H9 (cell line): ENCODE measurements around the gene KIRREL3. TPM values are rescaled to one million over a fixed set of nuclear protein-coding genes. Genes with fewer than 3 reads are reported as not detected.
A peak's percentile ranks its signal among the peaks of the same experiment; 100 is the strongest.

Experiments used
- DNase-seq: peaks from one replicate; pipeline ENCODE4 v3.0.0-alpha.2; 2017
- H2AFZ ChIP-seq: one replicate; pipeline ENCODE4 v1.6.1; 2013; ENCODE audit warnings: mild to moderate bottlenecking, low read length, control low read depth, moderate library complexity
- H2AK5ac ChIP-seq: 2 replicates; pipeline ENCODE4 v1.6.1; 2013; ENCODE audit warnings: low read length, control low read depth, mixed read lengths; ENCODE audit not compliant: insufficient read length
- H2BK120ac ChIP-seq: one replicate; pipeline ENCODE4 v1.6.1; 2013; ENCODE audit warnings: low read depth, mild to moderate bottlenecking, low read length, control low read depth, inconsistent platforms; ENCODE audit not compliant: poor library complexity, severe bottlenecking
- H2BK12ac ChIP-seq: 2 replicates; pipeline ENCODE4 v1.6.1; 2013; ENCODE audit warnings: low read length, control low read depth, mixed read lengths, low read depth; ENCODE audit not compliant: insufficient read length
- H2BK15ac ChIP-seq: 2 replicates; pipeline ENCODE4 v1.6.1; 2013; ENCODE audit warnings: low read depth, low read length, control low read depth
- H2BK20ac ChIP-seq: one replicate; pipeline ENCODE4 v1.6.1; 2013; ENCODE audit warnings: low read depth, mild to moderate bottlenecking, low read length, control low read depth, inconsistent platforms; ENCODE audit not compliant: poor library complexity, severe bottlenecking
- H2BK5ac ChIP-seq: 2 replicates; pipeline ENCODE4 v1.6.1; 2013; ENCODE audit warnings: low read length, control low read depth, mixed read lengths; ENCODE audit not compliant: insufficient read length
- H3K14ac ChIP-seq: 2 replicates; pipeline ENCODE4 v1.6.1; 2013; ENCODE audit warnings: low read length, control low read depth; ENCODE audit not compliant: insufficient read depth
- H3K18ac ChIP-seq: 2 replicates; pipeline ENCODE4 v1.6.1; 2013; ENCODE audit warnings: low read depth, mild to moderate bottlenecking, mixed read lengths, low read length, control low read depth; ENCODE audit not compliant: insufficient read length
- H3K23ac ChIP-seq: 2 replicates; pipeline ENCODE4 v1.6.1; 2013; ENCODE audit warnings: low read length, control low read depth, mixed read lengths, low read depth; ENCODE audit not compliant: insufficient read length
- H3K23me2 ChIP-seq: 2 replicates; pipeline ENCODE4 v1.6.1; 2013; ENCODE audit warnings: low read depth, mild to moderate bottlenecking, mixed read lengths, low read length, control low read depth; ENCODE audit not compliant: insufficient read length, poor library complexity, severe bottlenecking
- H3K27ac ChIP-seq: 2 replicates; pipeline ENCODE4 v1.5.1; 2013; ENCODE audit warnings: low read length, control low read depth, mixed read lengths, low read depth; ENCODE audit not compliant: insufficient read length
- H3K27me3 ChIP-seq: 2 replicates; pipeline ENCODE4 v1.6.1; 2013; ENCODE audit warnings: low read length, control low read depth, inconsistent platforms; ENCODE audit not compliant: insufficient read depth
- H3K4ac ChIP-seq: 2 replicates; pipeline ENCODE4 v1.6.1; 2013; ENCODE audit warnings: low read depth, mild to moderate bottlenecking, control low read depth, inconsistent platforms, low read length, moderate library complexity
- H3K4me1 ChIP-seq: 2 replicates; pipeline ENCODE4 v1.6.1; 2013; ENCODE audit warnings: low read length, control low read depth, inconsistent platforms; ENCODE audit not compliant: insufficient read depth
- H3K4me2 ChIP-seq: 2 replicates; pipeline ENCODE4 v1.6.1; 2013; ENCODE audit warnings: low read length, control low read depth, mixed read lengths; ENCODE audit not compliant: insufficient read length, insufficient read depth
- H3K56ac ChIP-seq: 2 replicates; pipeline ENCODE4 v1.6.1; 2013; ENCODE audit warnings: low read depth, mild to moderate bottlenecking, mixed read lengths, low read length, control low read depth; ENCODE audit not compliant: insufficient read length
- H3K79me1 ChIP-seq: 2 replicates; pipeline ENCODE4 v1.6.1; 2013; ENCODE audit warnings: low read depth, mild to moderate bottlenecking, moderate library complexity, low read length, control low read depth, inconsistent platforms; ENCODE audit not compliant: insufficient read depth, poor library complexity, severe bottlenecking
- H3K79me2 ChIP-seq: 2 replicates; pipeline ENCODE4 v1.6.1; 2013; ENCODE audit warnings: low read length, control low read depth, inconsistent platforms; ENCODE audit not compliant: insufficient read depth
- H3K9ac ChIP-seq: 2 replicates; pipeline ENCODE4 v1.6.1; 2013; ENCODE audit warnings: low read length, control low read depth, mixed read lengths; ENCODE audit not compliant: insufficient read length; ENCODE audit errors: extremely low read depth
- H3K9me3 ChIP-seq: one replicate; pipeline ENCODE4 v1.6.1; 2013; ENCODE audit warnings: low read depth, low read length, inconsistent platforms; ENCODE audit not compliant: control insufficient read depth
- H3T11ph ChIP-seq: one replicate; pipeline ENCODE4 v1.6.1; 2013; ENCODE audit warnings: mild to moderate bottlenecking, low read length, control low read depth, inconsistent platforms
- H4K20me1 ChIP-seq: one replicate; pipeline ENCODE4 v1.6.1; 2013; ENCODE audit not compliant: control insufficient read depth, insufficient read length, insufficient read depth
- H4K5ac ChIP-seq: 2 replicates; pipeline ENCODE4 v1.6.1; 2013; ENCODE audit warnings: low read depth, mild to moderate bottlenecking, mixed read lengths, low read length, control low read depth; ENCODE audit not compliant: insufficient read length
- H4K8ac ChIP-seq: replicated peaks from 2 replicates; pipeline ENCODE4 v1.6.1; 2013; ENCODE audit warnings: low read length, control low read depth, mixed read lengths, low read depth; ENCODE audit not compliant: insufficient read length
- H4K91ac ChIP-seq: 2 replicates; pipeline ENCODE4 v1.6.1; 2013; ENCODE audit warnings: low read depth, mild to moderate bottlenecking, moderate library complexity, mixed read lengths, low read length, control low read depth; ENCODE audit not compliant: insufficient read length
- H3K27ac Mint-ChIP-seq, 3 experiments: 2 replicates in 2 of 3; 3 replicates in 1 of 3; pipeline ENCODE4 v1.8.0; 2020 to 2021; ENCODE audit warnings: mixed read lengths in 3 of 3, mild to moderate bottlenecking in 1 of 3, moderate library complexity in 1 of 3
- H3K27me3 Mint-ChIP-seq: 2 replicates; pipeline ENCODE4 v1.8.0; 2021; ENCODE audit warnings: low read depth, mild to moderate bottlenecking, moderate library complexity, mixed read lengths
- H3K36me3 Mint-ChIP-seq, 3 experiments: 2 replicates in 2 of 3; 3 replicates in 1 of 3; pipeline ENCODE4 v1.8.0; 2020 to 2021; ENCODE audit warnings: low read depth in 3 of 3, mixed read lengths in 3 of 3; ENCODE audit not compliant: insufficient read depth in 1 of 3
- H3K4me1 Mint-ChIP-seq, 2 experiments: 2 replicates each; pipeline ENCODE4 v1.8.0; 2020; ENCODE audit warnings: mixed read lengths in 2 of 2
- H3K4me3 Mint-ChIP-seq, 2 experiments: 2 replicates in 1 of 2; 3 replicates in 1 of 2; pipeline ENCODE4 v1.8.0; 2020 to 2021; ENCODE audit warnings: mild to moderate bottlenecking in 2 of 2, mixed read lengths in 2 of 2, moderate library complexity in 1 of 2
- H3K9me3 Mint-ChIP-seq, 2 experiments: 2 replicates in 1 of 2; 3 replicates in 1 of 2; pipeline ENCODE4 v1.8.0; 2020; ENCODE audit warnings: mild to moderate bottlenecking in 2 of 2, mixed read lengths in 2 of 2, moderate library complexity in 1 of 2
- WGBS: extraction: QIAGEN DNeasy Blood & Tissue Kit; methylation state at CpG from one replicate; pipeline ENCODE4 v1.1.7; 2013; ENCODE audit warnings: missing lambda C conversion rate, low lambda C conversion rate, mixed read lengths; ENCODE audit not compliant: insufficient read length; ENCODE audit errors: extremely low coverage; 5-methylcytosine and 5-hydroxymethylcytosine counted together
- total RNA-seq: library from RNA; stranded (reverse); gene quantifications from 2 replicates; pipeline ENCODE4 v1.2.1, GENCODE V29; 2021
- TF ChIP-seq, protein P1 (sequence below): fragments of 200-600 bp; sonication (generic); conservative IDR thresholded peaks from 3 replicates; pipeline ENCODE4 v1.8.0; 2021; ENCODE audit warnings: antibody characterized with exemption, mild to moderate bottlenecking

The KIRREL3 gene
- total RNA-seq, 1 experiment from 2014 or later, result 0.17 TPM

DNA sequence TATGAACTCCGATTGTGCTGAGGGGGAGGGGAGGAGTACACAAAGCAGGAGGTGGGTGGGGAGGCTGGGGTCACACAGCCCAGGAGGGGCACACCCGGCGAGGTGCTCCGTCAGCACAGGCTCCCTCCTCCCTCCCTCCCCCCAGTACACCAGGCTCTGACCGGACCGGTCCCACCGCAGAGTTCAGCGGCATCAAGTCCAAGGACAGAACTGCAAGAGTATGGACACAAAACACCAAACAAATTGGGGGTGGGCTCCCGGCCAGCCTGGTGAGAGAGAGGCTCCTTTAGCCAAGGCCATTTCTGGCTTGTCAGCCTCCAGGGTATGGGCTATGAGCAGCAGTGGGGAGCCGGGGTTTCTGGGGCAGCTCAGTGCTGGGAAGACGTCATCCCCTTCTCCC, 576.8 kb downstream of the KIRREL3 start:
- DNase-seq, result no peak
- Mint-ChIP-seq H3K4me3 (no peak overlapping the region), H3K4me1 (peaks cover 5 to 9% of the 10 kb centered on the region in 2 experiments), H3K36me3 (no peaks in the 10 kb centered on the region; a peak in 1 of 7 replicates), H3K27me3 (peaks cover 3% of the 10 kb centered on the region), H3K27ac (peak overlapping the region in 1 of 3 experiments; percentile 66; a peak in 2 of 7 replicates), H3K9me3 (no peaks in the 10 kb centered on the region)
- Histone ChIP-seq H3K79me1 (no peaks in the 10 kb centered on the region), H3K18ac (no peak overlapping the region), H3K14ac (no peak overlapping the region), H3K56ac (no peak overlapping the region), H3K9ac (no peak overlapping the region), H3K4ac (no peak overlapping the region), H4K8ac (no peak overlapping the region), H2BK20ac (no peak overlapping the region), H4K20me1 (no peaks in the 10 kb centered on the region), H3K4me2 (no peak overlapping the region), H2BK5ac (no peak overlapping the region), H3K79me2 (no peaks in the 10 kb centered on the region), H3K27ac (no peak overlapping the region), H3K27me3 (no peaks in the 10 kb centered on the region), H2AFZ (no peak overlapping the region), H2AK5ac (no peak overlapping the region), H3K4me1 (no peaks in the 10 kb centered on the region; the same call in 1 of the 2 replicates), H3T11ph (no peak overlapping the region), H2BK12ac (no peak overlapping the region), H2BK15ac (no peak overlapping the region), H3K23me2 (no peaks in the 10 kb centered on the region), H2BK120ac (no peak overlapping the region), H3K9me3 (no peaks in the 10 kb centered on the region), H4K91ac (no peak overlapping the region), H3K23ac (no peak overlapping the region), H4K5ac (no peak overlapping the region)
- no CpG with 5 or more reads among the region's 11 CpGs for WGBS
- TF ChIP-seq, protein P1, sequence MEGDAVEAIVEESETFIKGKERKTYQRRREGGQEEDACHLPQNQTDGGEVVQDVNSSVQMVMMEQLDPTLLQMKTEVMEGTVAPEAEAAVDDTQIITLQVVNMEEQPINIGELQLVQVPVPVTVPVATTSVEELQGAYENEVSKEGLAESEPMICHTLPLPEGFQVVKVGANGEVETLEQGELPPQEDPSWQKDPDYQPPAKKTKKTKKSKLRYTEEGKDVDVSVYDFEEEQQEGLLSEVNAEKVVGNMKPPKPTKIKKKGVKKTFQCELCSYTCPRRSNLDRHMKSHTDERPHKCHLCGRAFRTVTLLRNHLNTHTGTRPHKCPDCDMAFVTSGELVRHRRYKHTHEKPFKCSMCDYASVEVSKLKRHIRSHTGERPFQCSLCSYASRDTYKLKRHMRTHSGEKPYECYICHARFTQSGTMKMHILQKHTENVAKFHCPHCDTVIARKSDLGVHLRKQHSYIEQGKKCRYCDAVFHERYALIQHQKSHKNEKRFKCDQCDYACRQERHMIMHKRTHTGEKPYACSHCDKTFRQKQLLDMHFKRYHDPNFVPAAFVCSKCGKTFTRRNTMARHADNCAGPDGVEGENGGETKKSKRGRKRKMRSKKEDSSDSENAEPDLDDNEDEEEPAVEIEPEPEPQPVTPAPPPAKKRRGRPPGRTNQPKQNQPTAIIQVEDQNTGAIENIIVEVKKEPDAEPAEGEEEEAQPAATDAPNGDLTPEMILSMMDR, result no peak
